PC-3 (cell line): ENCODE measurements around the gene AKAP14.
"Not testable (repeated sequence)": the region's sequence is repeated elsewhere in the genome, so short reads cannot be mapped to it uniquely, and the experiment has no call there.

Experiments
- CTCF ChIP-seq: fragments of 300-600 bp; sonication (generic); conservative IDR thresholded peaks from 2 replicates; pipeline ENCODE4 v1.5.1; 2017; ENCODE audit warnings: antibody characterized with exemption, low read depth, mild to moderate bottlenecking, low read length
- EZH2 ChIP-seq: fragments of 300-600 bp; sonication (generic); IDR thresholded peaks from one replicate; pipeline ENCODE4 v1.6.1; 2017; ENCODE audit warnings: antibody characterized with exemption, mild to moderate bottlenecking, low read length; ENCODE audit not compliant: unreplicated experiment

GRCh38 chrX:119922391-119922790, 26.7 kb downstream of the AKAP14 start:
- TF ChIP-seq CTCF, EZH2: not testable (repeated sequence)
